Liver (tissue), 3 donors: ENCODE data around the gene THSD4.

Source experiments
- CTCF ChIP-seq: fragments of 150-350 bp; IDR thresholded peaks from 2 replicates; pipeline ENCODE4 v1.5.1; 2017; ENCODE audit warnings: improper control_type of control experiment, low read depth, low read length; ENCODE audit not compliant: missing input control
- MAX ChIP-seq: IDR thresholded peaks from 2 replicates; pipeline ENCODE4 v1.6.1; 2016; ENCODE audit warnings: antibody characterized with exemption
- TAF1 ChIP-seq: conservative IDR thresholded peaks from 2 replicates; pipeline ENCODE4 v1.6.1; 2016; ENCODE audit warnings: antibody characterized with exemption, mild to moderate bottlenecking
- ZBTB33 ChIP-seq: IDR thresholded peaks from 2 replicates; pipeline ENCODE4 v1.6.1; 2016; ENCODE audit warnings: antibody characterized with exemption
- donor health status: healthy.
- donor health status: healthy.

GRCh38 chr15:71350622-71351378, 235.5 kb downstream of the THSD4 start:
- TF ChIP-seq CTCF (no peak), MAX (no peak), ZBTB33 (no peak), TAF1 (no peak)
